Ovary (tissue), 9 donors: ENCODE measurements around the gene SH3RF3. TPM values are rescaled to one million over a fixed set of nuclear protein-coding genes. Genes with fewer than 3 reads are reported as not detected.

ENCODE experiments used
- DNase-seq, 5 donors: peaks; one replicate each; pipeline ENCODE4 v3.0.0-alpha.2; 2019 to 2020
- H3K27ac ChIP-seq, 2 donors: fragments of 200-600 bp; one replicate each; pipeline versions ENCODE4 v1.5.1 to v1.8.0; 2019 to 2022
- H3K27me3 ChIP-seq: fragments of 200-600 bp; one replicate; pipeline ENCODE4 v1.8.0; 2022
- H3K36me3 ChIP-seq: fragments of 200-600 bp; sonication (generic); one replicate; pipeline ENCODE4 v1.5.1; 2019
- H3K4me1 ChIP-seq: one replicate; pipeline ENCODE4 v1.8.1; 2013; ENCODE audit warnings: mild to moderate bottlenecking, moderate library complexity; ENCODE audit not compliant: insufficient read depth
- H3K4me3 ChIP-seq: fragments of 200-600 bp; sonication (generic); one replicate; pipeline ENCODE4 v1.5.1; 2017
- H3K9me3 ChIP-seq, 2 donors: fragments of 200-600 bp in 1 of 2; sonication (generic) in 1 of 2; one replicate each; pipeline versions ENCODE4 v1.5.1 to v1.8.1; 2013 to 2019; ENCODE audit warnings: mild to moderate bottlenecking in 1 of 2, moderate library complexity in 1 of 2
- EP300 ChIP-seq: sonication (generic); formaldehyde crosslinking; IDR thresholded peaks from one replicate; pipeline ENCODE4 v1.6.1; 2017; ENCODE audit warnings: antibody characterized with exemption
- POLR2A ChIP-seq: fragments of 450-650 bp; IDR thresholded peaks from one replicate; pipeline ENCODE4 v1.6.1; 2017; ENCODE audit warnings: antibody characterized with exemption, mild to moderate bottlenecking, moderate library complexity
- WGBS, 3 donors: extraction: QIAGEN DNeasy Blood & Tissue Kit in 1 of 3; methylation state at CpG; one replicate each; pipeline versions ENCODE4 v1.1.5 to v1.1.7; 2013 to 2017; 5-methylcytosine and 5-hydroxymethylcytosine counted together
- intact Hi-C, 4 donors: fragments of 100-400 bp; cut with DNase I; formaldehyde crosslinking; loops; one replicate each; pipeline versions ENCODE4 v1.11.0 to v1.15.1; 2022 to 2023
- polyA plus RNA-seq, 2 donors: library from polyadenylated mRNA; stranded (reverse); fragments of 200-250 nt in 1 of 2; fragments of 350-450 nt in 1 of 2; fragmentation: Illumina TruSeq in 1 of 2; extraction: RNeasy Lipid Tissue Mini Kit (QIAGEN cat#74804) in 1 of 2; gene quantifications; one replicate each; pipeline ENCODE4 v1.2.3, GENCODE V29; 2013 to 2014
- total RNA-seq, 7 donors: library from RNA; depleted of rRNA in 2 of 7; stranded (reverse); fragments of >200 nt in 2 of 7; fragmentation: NEBNext Ultra II Directional in 3 of 7; extraction: Animal tissue kit (Norgen Biotek cat#: 25700) in 3 of 7; gene quantifications; one replicate each; pipeline versions ENCODE4 v1.1.0 to v1.2.4, GENCODE V29; 2016 to 2023
- TF ChIP-seq, protein P1 (sequence below), 3 donors: fragments of 450-650 bp in 2 of 3; fragments of 200-600 bp in 1 of 3; IDR thresholded peaks; one replicate each; pipeline versions ENCODE4 v1.5.1 to v1.8.0; 2016 to 2022; ENCODE audit warnings: antibody characterized with exemption in 3 of 3, mild to moderate bottlenecking in 1 of 3
- donor health status: DM: no; HTN: no; CAD: no; lungs with moderate emphysema.
- donor health status: DM: no; HTN: no; CAD: no.
- donor health status: Bipolar disorder and iron deficiency.
- donor health status: DM: yes; HTN: yes; CAD: no.
- donor health status: DM: no; HTN: no; CAD: no.
- donor health status: DM: yes; HTN: yes; CAD: no.

The SH3RF3 gene
- total and polyA plus RNA-seq, 9 donors, result 2.7 to 10.1 (median 4.5) TPM

DNA sequence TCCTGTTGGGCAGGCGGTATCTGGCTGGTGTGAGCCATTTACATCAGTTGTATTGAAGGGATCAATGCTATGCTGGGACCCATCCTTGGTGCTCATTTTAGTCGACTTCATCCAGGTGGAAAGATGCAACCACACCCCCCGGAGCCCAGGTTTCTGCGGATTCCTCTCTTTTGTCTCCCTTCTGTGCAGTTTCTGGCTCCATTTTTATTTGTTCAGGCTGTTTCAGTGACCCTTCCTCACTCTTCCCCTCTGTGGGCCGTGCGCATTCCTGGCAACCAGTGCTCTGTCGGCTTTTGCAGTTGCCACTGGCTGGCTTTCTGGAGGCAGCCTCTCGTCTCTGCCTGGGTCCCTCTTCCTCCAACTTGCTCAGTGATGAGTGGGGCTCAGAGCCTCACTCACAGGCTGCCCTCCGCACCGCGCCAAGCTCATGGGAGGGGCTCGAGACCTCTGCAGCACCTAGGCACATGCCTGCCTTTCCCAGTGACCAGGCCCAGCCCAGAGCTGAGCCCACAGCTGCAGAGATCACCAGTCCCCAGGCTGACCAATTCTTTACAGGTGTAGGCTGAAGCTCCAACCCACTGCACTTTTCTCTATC lies 12.1 kb downstream of the SH3RF3 start:
- Histone ChIP-seq H3K27ac (no peak overlapping the region), H3K4me3 (no peak overlapping the region), H3K4me1 (no peaks in the 10 kb centered on the region), H3K27me3 (no peaks in the 10 kb centered on the region), H3K9me3 (no peaks in the 10 kb centered on the region), H3K36me3 (no peaks in the 10 kb centered on the region)
- DNase-seq, result no peak
- WGBS, 3 donors, result 91 to 92% (median 92%) methylated on average over 12 of the region's 12 CpGs
- no peak for TF ChIP-seq POLR2A
- intact Hi-C loops, result no loop called here

DNA sequence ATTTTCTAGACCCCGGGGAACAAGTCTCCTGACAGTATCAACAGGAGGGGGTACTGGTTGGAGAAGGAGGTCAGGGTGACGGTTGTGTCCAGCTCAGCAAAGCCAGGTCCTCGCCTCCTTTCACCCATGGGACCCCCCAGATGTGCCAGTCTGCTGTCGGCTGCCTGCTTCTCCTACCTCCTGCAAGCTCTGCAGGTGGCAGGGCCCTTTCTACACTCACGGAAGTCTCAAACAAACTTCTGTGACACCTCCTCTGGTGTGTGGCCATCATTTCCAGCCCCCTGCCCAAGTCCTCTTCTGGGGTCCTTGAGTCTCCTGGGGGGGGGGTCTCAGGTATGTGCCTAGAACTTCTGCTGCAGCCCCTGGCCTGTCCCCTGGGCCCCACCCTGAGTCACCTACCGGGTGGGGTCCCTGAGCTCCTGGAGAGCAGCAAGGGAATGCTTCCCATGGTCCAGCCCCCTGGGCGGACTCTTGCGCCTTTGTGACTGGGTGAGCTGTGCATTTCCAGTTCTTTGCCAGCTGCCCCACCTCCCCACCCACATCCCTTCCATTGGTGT lies 12.8 kb downstream of the SH3RF3 start:
- intact Hi-C loops, result no loop called here
- Histone ChIP-seq H3K4me3 (no peak overlapping the region), H3K9me3 (no peaks in the 10 kb centered on the region), H3K27me3 (no peaks in the 10 kb centered on the region), H3K27ac (no peak overlapping the region), H3K36me3 (no peaks in the 10 kb centered on the region), H3K4me1 (no peaks in the 10 kb centered on the region)
- TF ChIP-seq EP300, result no peak
- TF ChIP-seq, protein P1, sequence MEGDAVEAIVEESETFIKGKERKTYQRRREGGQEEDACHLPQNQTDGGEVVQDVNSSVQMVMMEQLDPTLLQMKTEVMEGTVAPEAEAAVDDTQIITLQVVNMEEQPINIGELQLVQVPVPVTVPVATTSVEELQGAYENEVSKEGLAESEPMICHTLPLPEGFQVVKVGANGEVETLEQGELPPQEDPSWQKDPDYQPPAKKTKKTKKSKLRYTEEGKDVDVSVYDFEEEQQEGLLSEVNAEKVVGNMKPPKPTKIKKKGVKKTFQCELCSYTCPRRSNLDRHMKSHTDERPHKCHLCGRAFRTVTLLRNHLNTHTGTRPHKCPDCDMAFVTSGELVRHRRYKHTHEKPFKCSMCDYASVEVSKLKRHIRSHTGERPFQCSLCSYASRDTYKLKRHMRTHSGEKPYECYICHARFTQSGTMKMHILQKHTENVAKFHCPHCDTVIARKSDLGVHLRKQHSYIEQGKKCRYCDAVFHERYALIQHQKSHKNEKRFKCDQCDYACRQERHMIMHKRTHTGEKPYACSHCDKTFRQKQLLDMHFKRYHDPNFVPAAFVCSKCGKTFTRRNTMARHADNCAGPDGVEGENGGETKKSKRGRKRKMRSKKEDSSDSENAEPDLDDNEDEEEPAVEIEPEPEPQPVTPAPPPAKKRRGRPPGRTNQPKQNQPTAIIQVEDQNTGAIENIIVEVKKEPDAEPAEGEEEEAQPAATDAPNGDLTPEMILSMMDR (IDR thresholded peaks at IDR 0.05), result no peak
- no peak for DNase-seq
- 88 to 99% (median 91%) methylated on average over 8 of the region's 8 CpGs for WGBS, 3 donors

DNA sequence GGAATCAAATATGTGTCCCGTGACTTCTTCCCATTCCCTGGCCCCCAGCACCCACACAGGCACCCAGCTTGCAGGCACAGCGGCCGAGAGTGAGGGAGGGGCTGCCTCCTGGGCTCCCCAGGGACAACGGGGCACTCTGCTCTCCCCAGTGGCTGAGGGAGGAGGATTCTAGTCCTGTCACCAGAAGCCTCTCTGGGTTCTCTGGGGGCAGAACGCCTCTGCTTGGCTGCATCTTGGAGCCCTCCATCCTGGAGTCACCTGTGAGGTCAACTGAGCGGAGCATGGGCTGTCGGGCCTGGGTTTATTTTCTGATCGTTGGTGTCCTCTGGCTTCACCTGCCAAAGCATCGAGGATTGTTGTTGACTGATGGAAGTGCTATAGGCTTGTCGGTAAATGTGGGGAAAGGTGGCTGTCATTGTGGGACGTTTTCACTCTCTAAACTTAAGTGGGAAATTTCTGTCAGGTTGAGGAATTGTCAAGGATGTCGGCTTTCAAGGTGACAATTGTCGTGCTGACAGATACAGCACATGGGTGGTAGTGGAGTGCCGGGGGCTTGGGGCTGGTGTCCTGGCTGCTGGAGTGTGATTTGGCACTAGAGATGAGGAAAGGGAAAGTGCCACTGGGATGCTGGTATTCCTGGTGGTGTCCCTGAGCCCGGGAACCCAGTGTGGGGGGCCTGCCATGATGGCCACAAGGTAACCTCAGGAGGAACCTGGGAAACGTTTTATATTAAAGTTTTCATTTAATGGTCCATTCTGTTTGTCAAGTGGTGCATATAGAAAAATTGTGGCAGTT lies 13.6 kb downstream of the SH3RF3 start:
- intact Hi-C loops, result no loop called here
- TF ChIP-seq EP300, result no peak
- no peaks in the 10 kb centered on the region for H3K9me3 ChIP-seq
- no peaks in the 10 kb centered on the region for H3K27me3 ChIP-seq
- DNase-seq, result no peak
- no peak overlapping the region for H3K4me3 ChIP-seq
- H3K27ac ChIP-seq, result no peak overlapping the region
- WGBS, 3 donors, result 88 to 90% (median 89%) methylated on average over 16 of the region's 16 CpGs
- H3K36me3 ChIP-seq, result no peaks in the 10 kb centered on the region
- H3K4me1 ChIP-seq, result no peaks in the 10 kb centered on the region

DNA sequence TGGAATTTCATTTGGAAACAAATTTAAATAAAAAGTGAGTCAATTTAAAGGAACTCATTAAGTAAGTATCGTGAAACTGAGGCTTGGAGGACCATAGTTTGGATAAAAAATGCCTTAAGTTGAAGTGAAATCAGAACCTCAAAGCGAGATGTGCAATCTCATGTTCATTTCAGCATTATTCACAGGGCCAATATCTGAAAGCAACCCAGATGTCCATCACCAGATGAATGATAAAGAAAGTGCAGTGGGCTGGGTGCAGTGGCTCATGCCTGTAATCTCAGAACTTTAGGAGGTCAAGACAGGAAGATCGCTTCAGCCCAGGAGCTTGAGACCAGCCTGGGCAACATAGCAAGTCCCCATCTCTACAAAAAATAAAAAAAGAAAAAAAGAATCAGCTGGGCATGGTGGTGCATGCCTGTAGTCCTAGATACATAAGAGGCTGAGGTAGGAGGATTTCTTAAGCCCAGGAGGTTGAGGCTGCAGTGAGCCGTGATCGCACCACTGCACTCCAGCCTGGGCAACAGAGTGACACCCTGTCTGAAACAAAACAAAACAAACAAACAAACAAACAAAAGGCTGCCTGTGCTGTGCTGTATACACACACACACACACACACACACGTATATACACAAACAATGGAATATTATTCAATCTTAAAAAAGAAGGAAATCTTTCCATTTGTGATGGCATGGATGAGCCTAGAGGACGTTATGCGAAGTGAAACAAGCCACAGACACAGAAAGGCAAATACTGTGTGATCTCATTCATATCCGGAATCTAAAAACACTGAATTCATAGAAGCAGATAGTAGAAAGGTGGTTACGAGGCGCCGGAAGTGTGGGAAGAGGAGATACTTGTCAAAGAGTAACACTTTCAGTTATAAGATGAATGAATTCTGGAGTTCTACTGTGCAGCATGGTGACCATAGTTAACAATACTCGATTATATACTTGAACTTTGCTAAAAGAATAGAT lies 14.5 kb downstream of the SH3RF3 start:
- H3K36me3 ChIP-seq, result no peaks in the 10 kb centered on the region
- no peak for DNase-seq
- H3K4me1 ChIP-seq, result no peaks in the 10 kb centered on the region
- H3K27ac ChIP-seq, result no peak overlapping the region
- intact Hi-C loops, result no loop called here
- no peaks in the 10 kb centered on the region for H3K27me3 ChIP-seq
- 95 to 98% (median 96%) methylated on average over 13 of the region's 13 CpGs for WGBS, 3 donors
- no peak overlapping the region for H3K4me3 ChIP-seq
- no peaks in the 10 kb centered on the region for H3K9me3 ChIP-seq
- TF ChIP-seq, protein P1 (IDR thresholded peaks at IDR 0.05), result no peak
- TF ChIP-seq POLR2A (no peak), EP300 (no peak)

DNA sequence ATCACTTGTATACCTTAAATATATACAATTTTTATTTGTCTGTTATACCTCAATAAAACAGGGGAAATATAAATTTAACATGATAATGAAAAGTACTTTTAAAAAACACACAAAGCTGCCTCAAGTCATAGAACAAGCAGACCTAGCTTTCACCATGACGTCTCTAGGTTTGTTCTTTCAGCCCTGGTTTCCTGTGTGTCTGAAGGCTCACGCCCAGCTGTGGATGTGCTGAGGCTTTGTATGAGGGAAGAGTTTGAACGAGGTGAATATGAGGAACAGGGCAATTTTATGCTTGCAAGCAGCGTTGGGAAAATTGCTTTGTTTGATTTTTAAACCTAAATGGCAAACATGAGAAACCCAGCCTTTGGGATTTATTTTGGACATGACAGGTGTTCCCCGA lies 15.3 kb downstream of the SH3RF3 start:
- TF ChIP-seq, protein P1 (IDR thresholded peaks at IDR 0.05), result no peak
- TF ChIP-seq POLR2A (no peak), EP300 (no peak)
- Histone ChIP-seq H3K4me1 (no peaks in the 10 kb centered on the region), H3K4me3 (no peak overlapping the region), H3K9me3 (no peaks in the 10 kb centered on the region), H3K27me3 (no peaks in the 10 kb centered on the region), H3K27ac (no peak overlapping the region), H3K36me3 (no peaks in the 10 kb centered on the region)
- WGBS, 3 donors, result 91 to 92% (median 92%) methylated on average over 5 of the region's 5 CpGs
- DNase-seq, result no peak
- intact Hi-C loops, result no loop called here
